Measurements from ENCODE around the gene TXNL1. TPM values are rescaled to one million over a fixed set of nuclear protein-coding genes. Genes with fewer than 3 reads are reported as not detected.

The TXNL1 gene
- total RNA-seq, 1 experiment from 2014 or later = 54.5 TPM

DNA sequence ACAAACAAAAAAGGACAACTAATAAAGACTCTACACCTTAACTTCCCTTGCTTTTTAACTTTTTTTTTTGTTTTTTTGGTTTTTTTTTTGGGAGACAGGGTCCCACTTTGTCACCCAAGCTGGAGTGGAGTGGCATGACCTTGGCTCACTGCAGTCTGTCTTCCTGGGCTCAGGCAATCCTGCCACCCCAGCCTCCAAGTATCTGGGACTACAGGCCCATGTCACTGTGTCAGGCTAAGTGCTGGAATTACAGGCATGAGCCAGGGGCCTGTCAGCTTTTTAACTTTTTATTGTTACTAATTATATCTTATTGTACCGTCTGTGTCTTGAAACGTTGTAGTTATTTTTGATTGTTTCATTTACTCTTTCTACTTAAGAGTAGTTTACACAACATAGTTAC, 38.2 kb upstream of the TXNL1 start:
- Histone ChIP-seq H3K4me1 (replicated peaks; ENCODE audit: insufficient read depth) (no peaks in the 10 kb centered on the region), H3K4me2 (no peak overlapping the region), H3K27ac (no peak overlapping the region), H3F3A (ENCODE audit: insufficient read depth, low read depth) (no peaks in the 10 kb centered on the region), H2AFZ (no peak overlapping the region), H3K9me3 (ENCODE audit: insufficient read depth, low read depth) (no peaks in the 10 kb centered on the region), H3K79me2 (ENCODE audit: low read depth) (no peaks in the 10 kb centered on the region), H3K36me3 (ENCODE audit: low read depth) (no peaks in the 10 kb centered on the region), H4K20me1 (ENCODE audit: insufficient read depth) (no peaks in the 10 kb centered on the region), H3K9me2 (ENCODE audit: insufficient read depth) (no peaks in the 10 kb centered on the region), H3K27me3 (ENCODE audit: insufficient read depth, low read depth) (no peaks in the 10 kb centered on the region), H3K4me3 (no peak overlapping the region)
- intact Hi-C loops (cut with micrococcal nuclease; ENCODE audit: unreplicated experiment) = no loop called here
- no peak for DNase-seq
- ChIA-PET CTCF (no interaction called here), POLR2A (ENCODE audit: unreplicated experiment) (no interaction called here)
- no TSS peak for BruUV-seq (replicated peaks)
- TF ChIP-seq, protein P1, sequence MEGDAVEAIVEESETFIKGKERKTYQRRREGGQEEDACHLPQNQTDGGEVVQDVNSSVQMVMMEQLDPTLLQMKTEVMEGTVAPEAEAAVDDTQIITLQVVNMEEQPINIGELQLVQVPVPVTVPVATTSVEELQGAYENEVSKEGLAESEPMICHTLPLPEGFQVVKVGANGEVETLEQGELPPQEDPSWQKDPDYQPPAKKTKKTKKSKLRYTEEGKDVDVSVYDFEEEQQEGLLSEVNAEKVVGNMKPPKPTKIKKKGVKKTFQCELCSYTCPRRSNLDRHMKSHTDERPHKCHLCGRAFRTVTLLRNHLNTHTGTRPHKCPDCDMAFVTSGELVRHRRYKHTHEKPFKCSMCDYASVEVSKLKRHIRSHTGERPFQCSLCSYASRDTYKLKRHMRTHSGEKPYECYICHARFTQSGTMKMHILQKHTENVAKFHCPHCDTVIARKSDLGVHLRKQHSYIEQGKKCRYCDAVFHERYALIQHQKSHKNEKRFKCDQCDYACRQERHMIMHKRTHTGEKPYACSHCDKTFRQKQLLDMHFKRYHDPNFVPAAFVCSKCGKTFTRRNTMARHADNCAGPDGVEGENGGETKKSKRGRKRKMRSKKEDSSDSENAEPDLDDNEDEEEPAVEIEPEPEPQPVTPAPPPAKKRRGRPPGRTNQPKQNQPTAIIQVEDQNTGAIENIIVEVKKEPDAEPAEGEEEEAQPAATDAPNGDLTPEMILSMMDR (conservative IDR thresholded peaks at IDR 0.05) = no peak
- no peak for TF ChIP-seq EZH2 (IDR thresholded peaks at IDR 0.05; ENCODE audit: low read depth)

DNA sequence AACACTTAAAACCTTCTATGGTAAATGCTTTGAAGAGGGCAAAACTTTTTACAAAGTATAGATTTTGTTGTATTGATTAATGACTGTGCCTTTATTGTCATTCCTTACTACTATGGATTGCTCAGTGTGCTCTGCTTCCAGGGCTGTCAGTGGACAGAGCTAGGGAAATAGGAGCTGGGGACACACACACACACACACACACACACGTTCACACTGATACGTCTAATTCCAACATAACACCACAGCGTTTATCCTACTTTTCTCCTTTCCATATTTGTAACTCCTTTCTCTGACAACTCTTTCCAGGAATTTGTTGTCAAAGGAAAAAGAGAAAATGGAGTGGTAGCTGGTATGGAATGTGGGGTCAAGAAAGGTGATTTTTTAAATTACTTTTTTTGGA, 34.6 kb upstream of the TXNL1 start:
- H3K4me1 ChIP-seq (replicated peaks; ENCODE audit: insufficient read depth) = no peaks in the 10 kb centered on the region
- no peak overlapping the region for H3K4me3 ChIP-seq
- POLR2A ChIA-PET (ENCODE audit: unreplicated experiment) = no interaction called here
- CTCF ChIA-PET = no interaction called here
- H3F3A ChIP-seq (ENCODE audit: insufficient read depth, low read depth) = no peaks in the 10 kb centered on the region
- no peaks in the 10 kb centered on the region for H3K9me2 ChIP-seq (ENCODE audit: insufficient read depth)
- no peaks in the 10 kb centered on the region for H3K27me3 ChIP-seq (ENCODE audit: insufficient read depth, low read depth)
- no peak for TF ChIP-seq EZH2 (IDR thresholded peaks at IDR 0.05; ENCODE audit: low read depth)
- TF ChIP-seq, protein P1 (conservative IDR thresholded peaks at IDR 0.05) = no peak
- H3K9me3 ChIP-seq (ENCODE audit: insufficient read depth, low read depth) = no peaks in the 10 kb centered on the region
- H3K79me2 ChIP-seq (ENCODE audit: low read depth) = no peaks in the 10 kb centered on the region
- H2AFZ ChIP-seq = no peak overlapping the region
- no peaks in the 10 kb centered on the region for H4K20me1 ChIP-seq (ENCODE audit: insufficient read depth)
- H3K36me3 ChIP-seq (ENCODE audit: low read depth) = no peaks in the 10 kb centered on the region
- no TSS peak for BruUV-seq (replicated peaks)
- no peak overlapping the region for H3K4me2 ChIP-seq
- no peak overlapping the region for H3K27ac ChIP-seq
- DNase-seq = no peak
- intact Hi-C loops (cut with micrococcal nuclease; ENCODE audit: unreplicated experiment) = no loop called here

DNA sequence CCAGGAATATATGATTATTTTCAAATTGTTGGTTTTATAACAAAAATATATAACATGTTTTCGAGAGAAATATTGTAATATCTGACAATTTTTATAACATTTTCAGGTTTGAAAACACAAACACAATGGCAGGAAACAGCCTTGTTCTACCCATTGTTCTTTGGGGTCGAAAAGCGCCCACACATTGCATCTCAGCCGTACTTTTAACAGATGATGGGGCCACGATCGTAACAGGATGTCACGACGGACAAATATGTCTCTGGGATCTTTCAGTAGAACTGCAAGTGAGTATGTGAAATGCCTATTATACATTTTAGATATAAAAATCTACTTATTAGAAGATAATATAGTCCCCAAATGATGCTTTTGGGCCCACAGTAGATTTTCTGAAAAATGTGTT, 34.0 kb upstream of the TXNL1 start:
- Histone ChIP-seq H3K9me3 (ENCODE audit: insufficient read depth, low read depth) (no peaks in the 10 kb centered on the region), H3K27ac (no peak overlapping the region), H2AFZ (no peak overlapping the region), H3K79me2 (ENCODE audit: low read depth) (no peaks in the 10 kb centered on the region), H3K4me1 (replicated peaks; ENCODE audit: insufficient read depth) (no peaks in the 10 kb centered on the region), H3K27me3 (ENCODE audit: insufficient read depth, low read depth) (no peaks in the 10 kb centered on the region), H3K4me2 (no peak overlapping the region), H4K20me1 (ENCODE audit: insufficient read depth) (no peaks in the 10 kb centered on the region), H3F3A (ENCODE audit: insufficient read depth, low read depth) (no peaks in the 10 kb centered on the region), H3K9me2 (ENCODE audit: insufficient read depth) (no peaks in the 10 kb centered on the region), H3K4me3 (no peak overlapping the region), H3K36me3 (ENCODE audit: low read depth) (no peaks in the 10 kb centered on the region)
- BruUV-seq (replicated peaks) = no TSS peak
- intact Hi-C loops (cut with micrococcal nuclease; ENCODE audit: unreplicated experiment) = no loop called here
- DNase-seq = no peak
- TF ChIP-seq, protein P1 (conservative IDR thresholded peaks at IDR 0.05) = no peak
- TF ChIP-seq EZH2 (IDR thresholded peaks at IDR 0.05; ENCODE audit: low read depth) = no peak
- CTCF ChIA-PET = no interaction called here
- POLR2A ChIA-PET (ENCODE audit: unreplicated experiment) = no interaction called here

Measured in PC-9 (cell line).